ENCODE data around the gene HOTAIR.

DNA sequence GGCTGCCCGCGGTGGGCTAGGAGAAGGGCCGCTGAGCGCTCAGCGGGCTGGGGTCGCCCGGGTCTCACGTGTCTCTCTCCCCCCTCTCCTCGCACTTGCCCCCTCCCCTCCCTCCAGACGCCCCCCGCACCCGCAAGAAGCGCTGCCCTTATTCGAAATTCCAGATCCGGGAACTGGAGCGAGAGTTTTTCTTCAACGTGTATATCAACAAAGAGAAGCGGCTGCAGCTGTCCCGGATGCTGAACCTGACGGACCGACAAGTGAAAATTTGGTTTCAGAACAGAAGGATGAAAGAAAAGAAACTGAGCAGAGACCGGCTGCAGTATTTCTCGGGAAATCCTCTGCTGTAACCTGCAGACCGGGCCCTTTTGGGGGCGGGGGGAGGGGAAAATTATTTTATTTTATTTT lies 314 bp upstream of the HOTAIR start:
- no peak for TF ChIP-seq GATA2 (IDR thresholded peaks at IDR 0.05; ENCODE audit: low read depth, low read length)
- no peak for TF ChIP-seq GATA3 (IDR thresholded peaks at IDR 0.05; ENCODE audit: low read depth, low read length)

Measured in SH-SY5Y (cell line).